Natural killer cell (primary cell): ENCODE data around the gene NMU. TPM values are rescaled to one million over a fixed set of nuclear protein-coding genes. Genes with fewer than 3 reads are reported as not detected.

Experiments
- ATAC-seq, 3 donors: fragments of 150-1000 bp in 2 of 3; fragments of 200-7000 bp in 1 of 3; cut with Tn5 transposase; 1 replicate in 1 of 3; 2 replicates in 2 of 3; pipeline ENCODE4 v1.10.0; 2021; ENCODE audit warnings: mild to moderate bottlenecking in 2 of 3, moderate library complexity in 2 of 3
- DNase-seq, 2 donors: peaks; one replicate each; pipeline versions ENCODE4 v3.0.0 to v3.0.0-alpha.2; 2013 to 2021; ENCODE audit warnings: mixed read lengths in 1 of 2
- H3K27ac ChIP-seq: one replicate; pipeline ENCODE4 v1.5.1; 2013; ENCODE audit warnings: mild to moderate bottlenecking, low read length
- H3K27me3 ChIP-seq: one replicate; pipeline ENCODE4 v1.6.1; 2013; ENCODE audit warnings: low read length; ENCODE audit not compliant: control insufficient read depth, insufficient read depth
- H3K36me3 ChIP-seq: one replicate; pipeline ENCODE4 v1.6.1; 2013; ENCODE audit warnings: low read length; ENCODE audit not compliant: control insufficient read depth, insufficient read depth
- H3K4me1 ChIP-seq: one replicate; pipeline ENCODE4 v1.6.1; 2013; ENCODE audit warnings: low read length; ENCODE audit not compliant: control insufficient read depth, insufficient read depth
- H3K4me3 ChIP-seq: one replicate; pipeline ENCODE4 v1.5.1; 2013; ENCODE audit warnings: low read length
- H3K9me3 ChIP-seq: one replicate; pipeline ENCODE4 v1.6.1; 2013; ENCODE audit warnings: low read length; ENCODE audit not compliant: control insufficient read depth, insufficient read depth
- H3K27ac Mint-ChIP-seq, 2 donors: one replicate each; pipeline ENCODE4 v1.8.0; 2022; ENCODE audit warnings: mild to moderate bottlenecking in 2 of 2, mixed read lengths in 2 of 2, moderate library complexity in 1 of 2
- H3K27me3 Mint-ChIP-seq, 2 donors: one replicate each; pipeline ENCODE4 v1.8.0; 2022; ENCODE audit warnings: low read depth in 2 of 2, mixed read lengths in 2 of 2
- H3K36me3 Mint-ChIP-seq: one replicate; pipeline ENCODE4 v1.8.0; 2022; ENCODE audit warnings: mixed read lengths
- H3K4me1 Mint-ChIP-seq, 2 donors: one replicate each; pipeline ENCODE4 v1.8.0; 2022; ENCODE audit warnings: mixed read lengths in 2 of 2
- H3K4me3 Mint-ChIP-seq: one replicate; pipeline ENCODE4 v1.8.0; 2022; ENCODE audit warnings: mild to moderate bottlenecking, moderate library complexity, mixed read lengths
- H3K9me3 Mint-ChIP-seq, 2 donors: one replicate each; pipeline ENCODE4 v1.8.0; 2022; ENCODE audit warnings: mixed read lengths in 2 of 2
- WGBS: methylation state at CpG from one replicate; pipeline ENCODE4 v1.1.7; 2013; ENCODE audit warnings: missing lambda C conversion rate; ENCODE audit not compliant: insufficient coverage; 5-methylcytosine and 5-hydroxymethylcytosine counted together
- intact Hi-C: fragments of 100-400 bp; cut with micrococcal nuclease; formaldehyde crosslinking; loops from one replicate; pipeline ENCODE4 v1.14.2; 2022
- total RNA-seq, 4 donors: library from RNA; stranded (reverse); fragments of 120-200 nt in 1 of 4; gene quantifications; one replicate each; pipeline versions ENCODE4 v1.2.3 to v1.2.4, GENCODE V29; 2013 to 2022
- TF ChIP-seq, protein P1 (sequence below): fragments of 200-600 bp; IDR thresholded peaks from one replicate; pipeline ENCODE4 v1.8.0; 2022; ENCODE audit warnings: antibody characterized with exemption

Gene NMU
- total RNA-seq, 3 donors from 2014 or later (not counting 1 experiment from before 2014, with no cell fraction given) = not detected

DNA sequence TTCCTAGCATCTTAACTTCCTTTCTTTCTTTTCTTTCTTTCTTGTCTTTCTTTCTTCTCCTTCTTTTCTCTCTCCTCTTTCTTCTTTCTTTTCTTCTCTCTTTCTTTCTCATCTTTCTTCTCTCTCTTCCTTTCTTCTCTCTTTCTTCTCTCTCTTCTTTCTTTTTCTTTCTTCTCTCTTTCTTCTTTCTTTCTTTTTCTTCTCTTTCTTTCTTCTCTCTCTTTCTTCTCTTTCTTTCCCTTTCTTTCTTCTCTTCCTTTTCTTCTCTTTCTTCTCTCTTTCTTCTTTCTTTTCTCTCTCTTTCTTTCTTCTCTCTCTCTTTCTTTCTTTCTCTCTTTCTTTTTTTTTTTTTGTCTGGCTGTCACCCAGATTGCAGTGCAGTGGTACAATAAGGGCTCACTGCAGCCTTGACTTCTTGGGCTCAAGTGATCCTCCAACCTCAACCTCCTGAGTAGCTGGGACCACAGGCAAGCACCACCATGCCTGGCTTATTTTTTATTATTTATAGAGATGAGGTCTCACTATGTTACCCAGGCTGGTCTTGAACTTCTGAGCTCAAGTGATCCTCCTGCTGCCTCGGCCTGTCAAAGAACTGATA lies 17.5 kb downstream of the NMU start:
- Mint-ChIP-seq H3K4me3 (no peak overlapping the region), H3K36me3 (no peaks in the 10 kb centered on the region), H3K27ac (no peak overlapping the region), H3K4me1 (no peaks in the 10 kb centered on the region), H3K9me3 (no peaks in the 10 kb centered on the region), H3K27me3 (peaks cover 0 to 5% of the 10 kb centered on the region in 2 donors)
- DNase-seq (no peak), ATAC-seq (no peak)
- H3K27me3 ChIP-seq = no peaks in the 10 kb centered on the region
- H3K9me3 ChIP-seq = no peaks in the 10 kb centered on the region
- TF ChIP-seq, protein P1, sequence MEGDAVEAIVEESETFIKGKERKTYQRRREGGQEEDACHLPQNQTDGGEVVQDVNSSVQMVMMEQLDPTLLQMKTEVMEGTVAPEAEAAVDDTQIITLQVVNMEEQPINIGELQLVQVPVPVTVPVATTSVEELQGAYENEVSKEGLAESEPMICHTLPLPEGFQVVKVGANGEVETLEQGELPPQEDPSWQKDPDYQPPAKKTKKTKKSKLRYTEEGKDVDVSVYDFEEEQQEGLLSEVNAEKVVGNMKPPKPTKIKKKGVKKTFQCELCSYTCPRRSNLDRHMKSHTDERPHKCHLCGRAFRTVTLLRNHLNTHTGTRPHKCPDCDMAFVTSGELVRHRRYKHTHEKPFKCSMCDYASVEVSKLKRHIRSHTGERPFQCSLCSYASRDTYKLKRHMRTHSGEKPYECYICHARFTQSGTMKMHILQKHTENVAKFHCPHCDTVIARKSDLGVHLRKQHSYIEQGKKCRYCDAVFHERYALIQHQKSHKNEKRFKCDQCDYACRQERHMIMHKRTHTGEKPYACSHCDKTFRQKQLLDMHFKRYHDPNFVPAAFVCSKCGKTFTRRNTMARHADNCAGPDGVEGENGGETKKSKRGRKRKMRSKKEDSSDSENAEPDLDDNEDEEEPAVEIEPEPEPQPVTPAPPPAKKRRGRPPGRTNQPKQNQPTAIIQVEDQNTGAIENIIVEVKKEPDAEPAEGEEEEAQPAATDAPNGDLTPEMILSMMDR = no peak
- 92% methylated on average over 1 of the region's 1 CpG for WGBS
- H3K4me1 ChIP-seq = no peaks in the 10 kb centered on the region
- no peak overlapping the region for H3K27ac ChIP-seq
- no peaks in the 10 kb centered on the region for H3K36me3 ChIP-seq
- no peak overlapping the region for H3K4me3 ChIP-seq
- intact Hi-C loops = no loop called here

DNA sequence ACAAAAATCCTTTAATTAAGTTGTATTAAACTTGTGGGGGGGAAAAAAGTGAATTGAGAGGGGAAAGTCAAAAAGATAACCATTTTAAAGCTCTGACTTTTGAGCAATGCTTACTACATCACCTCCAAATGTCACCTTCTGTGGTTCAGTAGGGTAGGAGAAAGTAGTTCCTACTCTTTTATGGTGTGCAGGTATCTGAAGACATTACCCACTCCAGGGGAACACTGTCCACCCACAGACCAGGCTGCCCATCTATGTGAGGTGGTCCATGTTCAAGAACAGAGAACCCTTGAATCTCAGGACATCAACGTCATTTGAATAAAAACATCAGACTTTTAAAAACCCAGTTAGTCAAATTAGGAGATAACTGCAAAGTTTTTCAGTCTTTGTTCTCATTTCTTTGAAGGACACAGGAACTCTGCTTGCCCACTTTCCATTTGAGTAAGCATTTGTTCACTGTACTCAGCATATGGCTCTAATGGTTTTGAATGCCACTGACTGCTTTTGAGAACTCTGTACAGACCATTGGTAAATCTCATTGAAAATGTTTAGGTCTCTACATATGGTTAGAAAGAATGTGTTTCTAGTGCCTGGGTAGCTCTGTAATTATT lies 18.4 kb downstream of the NMU start:
- 69% methylated on average over 1 of the region's 1 CpG for WGBS
- no peaks in the 10 kb centered on the region for H3K9me3 Mint-ChIP-seq
- ATAC-seq = no peak

DNA sequence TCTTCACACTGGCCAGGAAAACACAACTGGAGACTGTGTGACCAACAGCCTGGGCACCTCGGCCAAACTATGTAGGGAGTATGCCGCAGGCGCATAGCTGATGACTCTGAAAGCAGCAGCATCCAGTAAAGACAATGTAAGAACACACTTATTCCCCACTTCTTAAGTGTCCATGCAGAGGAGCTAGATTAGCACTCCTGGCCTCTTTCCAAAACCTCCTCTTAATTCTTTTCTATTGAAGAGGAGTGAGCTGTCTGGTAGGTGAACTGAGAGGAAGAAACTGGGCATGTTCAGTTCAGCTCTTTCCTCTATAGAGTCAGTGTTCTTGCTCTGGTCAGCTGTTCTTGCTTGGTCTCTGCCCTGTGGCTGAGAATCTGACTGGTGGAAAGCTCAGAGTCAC lies 21.1 kb downstream of the NMU start:
- Mint-ChIP-seq H3K4me3 (no peak overlapping the region), H3K27me3 (peaks cover 0 to 5% of the 10 kb centered on the region in 2 donors), H3K27ac (no peak overlapping the region), H3K4me1 (no peaks in the 10 kb centered on the region), H3K36me3 (no peaks in the 10 kb centered on the region), H3K9me3 (no peaks in the 10 kb centered on the region)
- Histone ChIP-seq H3K4me3 (no peak overlapping the region), H3K4me1 (no peaks in the 10 kb centered on the region), H3K9me3 (no peaks in the 10 kb centered on the region), H3K27ac (no peak overlapping the region), H3K36me3 (no peaks in the 10 kb centered on the region), H3K27me3 (no peaks in the 10 kb centered on the region)
- WGBS = 97% methylated on average over 3 of the region's 3 CpGs
- no peak for DNase-seq
- TF ChIP-seq, protein P1 = no peak
- intact Hi-C loops = no loop called here
- ATAC-seq = no peak

More for the DNA sequence above, 18.4 kb downstream of the NMU start:
- intact Hi-C loops = no loop called here
- TF ChIP-seq, protein P1 = no peak
- Mint-ChIP-seq H3K4me1 (no peaks in the 10 kb centered on the region), H3K27ac (no peak overlapping the region), H3K36me3 (no peaks in the 10 kb centered on the region), H3K27me3 (peaks cover 0 to 5% of the 10 kb centered on the region in 2 donors), H3K4me3 (no peak overlapping the region)
- Histone ChIP-seq H3K4me1 (no peaks in the 10 kb centered on the region), H3K36me3 (no peaks in the 10 kb centered on the region), H3K4me3 (no peak overlapping the region), H3K27ac (no peak overlapping the region), H3K9me3 (no peaks in the 10 kb centered on the region), H3K27me3 (no peaks in the 10 kb centered on the region)
- DNase-seq = no peak

DNA sequence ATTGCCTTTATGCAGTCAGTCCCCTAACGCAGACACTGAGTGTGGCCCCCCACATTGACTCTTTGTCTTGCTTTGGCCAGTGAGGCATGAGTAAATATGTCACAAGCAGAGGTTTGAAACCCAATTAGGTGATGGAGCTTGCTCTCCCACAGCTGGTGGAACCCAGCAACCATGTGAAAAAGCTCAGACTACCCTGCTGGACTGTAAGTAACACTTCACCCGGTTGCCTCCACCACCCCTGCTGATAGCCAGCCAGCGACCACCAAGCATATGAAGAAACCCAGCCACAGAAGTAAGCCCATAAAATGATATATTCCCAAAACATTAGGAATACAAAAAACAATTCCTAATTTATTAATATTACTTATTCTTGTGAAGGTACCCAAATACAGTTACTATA lies 22.5 kb downstream of the NMU start:
- DNase-seq (no peak), ATAC-seq (no peak)
- TF ChIP-seq, protein P1 = no peak
- H3K36me3 Mint-ChIP-seq = no peaks in the 10 kb centered on the region
- no peaks in the 10 kb centered on the region for H3K36me3 ChIP-seq
- H3K27me3 ChIP-seq = no peaks in the 10 kb centered on the region
- no peaks in the 10 kb centered on the region for H3K9me3 Mint-ChIP-seq
- no peak overlapping the region for H3K4me3 Mint-ChIP-seq
- H3K4me3 ChIP-seq = no peak overlapping the region
- no peaks in the 10 kb centered on the region for H3K9me3 ChIP-seq
- no peak overlapping the region for H3K27ac Mint-ChIP-seq
- no peak overlapping the region for H3K27ac ChIP-seq
- H3K4me1 Mint-ChIP-seq = peaks cover 4 to 5% of the 10 kb centered on the region in 2 donors
- H3K27me3 Mint-ChIP-seq = peaks cover 0 to 4% of the 10 kb centered on the region in 2 donors
- 92% methylated on average over 3 of the region's 3 CpGs for WGBS
- intact Hi-C loops = no loop called here
- H3K4me1 ChIP-seq = no peaks in the 10 kb centered on the region
